ENCODE results near the gene SLC25A24.
A peak's percentile ranks its signal among the peaks of the same experiment; 100 is the strongest.
"Not testable (repeated sequence)": the region's sequence is repeated elsewhere in the genome, so short reads cannot be mapped to it uniquely, and the experiment has no call there.

Gene SLC25A24

GRCh38 chr1:108200687-108201051 is 526 bp upstream of the SLC25A24 start:
- Histone ChIP-seq H3K4me3 (peak overlapping the region; percentile 65 to 97 (median 91)), H3K27ac (peak overlapping the region in 20 of 21 experiments; percentile 79 to 96 (median 88))

GRCh38 chr1:108199201-108199691 is 897 bp downstream of the SLC25A24 start:
- Histone ChIP-seq H3K27ac (peak overlapping the region; percentile 79 to 96 (median 88)), H3K4me3 (peak overlapping the region; percentile 65 to 97 (median 91))

GRCh38 chr1:108194051-108194450 is 6.1 kb downstream of the SLC25A24 start:
- no peak overlapping the region for H3K4me3 ChIP-seq
- H3K27ac ChIP-seq = no peak overlapping the region

- no peak overlapping the region for H3K27ac ChIP-seq
Measured at GRCh38 chr1:108193333-108193732, 6.8 kb downstream of the SLC25A24 start.

GRCh38 chr1:108192581-108192980 is 7.6 kb downstream of the SLC25A24 start:
- H3K4me3 ChIP-seq = no peak overlapping the region
- H3K27ac ChIP-seq = no peak overlapping the region

More at GRCh38 chr1:108193333-108193732, 6.8 kb downstream of the SLC25A24 start:
- no peak overlapping the region for H3K4me3 ChIP-seq

- no peak overlapping the region for H3K4me3 ChIP-seq
- no peak overlapping the region for H3K27ac ChIP-seq
Measured at GRCh38 chr1:108190686-108191416, 9.3 kb downstream of the SLC25A24 start.

GRCh38 chr1:108190001-108190634 is 10.0 kb downstream of the SLC25A24 start:
- Histone ChIP-seq H3K4me3 (no peak overlapping the region), H3K27ac (no peak overlapping the region)

GRCh38 chr1:108188801-108189200 is 11.3 kb downstream of the SLC25A24 start:
- H3K4me3 ChIP-seq = no peak overlapping the region
- H3K27ac ChIP-seq = no peak overlapping the region

- Histone ChIP-seq H3K4me3 (no peak overlapping the region), H3K27ac (peak overlapping the region in 1 of 21 experiments; percentile 5)
Measured at GRCh38 chr1:108182959-108183700, 17.0 kb downstream of the SLC25A24 start.

- H3K27ac ChIP-seq = no peak overlapping the region
- no peak overlapping the region for H3K4me3 ChIP-seq
Measured at GRCh38 chr1:108179018-108179417, 21.1 kb downstream of the SLC25A24 start.

GRCh38 chr1:108162409-108162808 is 37.7 kb downstream of the SLC25A24 start:
- not testable (repeated sequence) for H3K27ac ChIP-seq, H3K4me3 ChIP-seq

- not testable (repeated sequence) for H3K4me3 ChIP-seq, H3K27ac ChIP-seq
Measured at GRCh38 chr1:108159951-108160350, 40.2 kb downstream of the SLC25A24 start.

GRCh38 chr1:108158893-108159453 is 41.2 kb downstream of the SLC25A24 start:
- Histone ChIP-seq H3K27ac (no peak overlapping the region), H3K4me3 (no peak overlapping the region)

GRCh38 chr1:108154314-108154713 is 45.8 kb downstream of the SLC25A24 start:
- Histone ChIP-seq H3K4me3 (no peak overlapping the region), H3K27ac (no peak overlapping the region)

- Histone ChIP-seq H3K4me3 (no peak overlapping the region), H3K27ac (no peak overlapping the region)
Measured at GRCh38 chr1:108152782-108153222, 47.3 kb downstream of the SLC25A24 start.

- no peak overlapping the region for H3K4me3 ChIP-seq
- H3K27ac ChIP-seq = peak overlapping the region in 1 of 21 experiments; percentile 3
Measured at GRCh38 chr1:108151548-108151947, 48.6 kb downstream of the SLC25A24 start.

GRCh38 chr1:108149796-108150467 is 50.2 kb downstream of the SLC25A24 start:
- H3K4me3 ChIP-seq = no peak overlapping the region
- no peak overlapping the region for H3K27ac ChIP-seq

GRCh38 chr1:108144569-108144968 is 55.6 kb downstream of the SLC25A24 start:
- H3K27ac ChIP-seq, H3K4me3 ChIP-seq: not testable (repeated sequence)

- Histone ChIP-seq H3K27ac (no peak overlapping the region), H3K4me3 (no peak overlapping the region)
Measured at GRCh38 chr1:108142773-108143394, 57.3 kb downstream of the SLC25A24 start.
